Activated CD4-positive, CD25-positive, alpha-beta regulatory T cell treated with anti-CD3 and anti-CD28 coated beads, Interleukin-2, amount 50 U/mL, for 72 hours (primary cell): Measurements from ENCODE around the gene SFRP4.
"Not testable (repeated sequence)": the region's sequence is repeated elsewhere in the genome, so short reads cannot be mapped to it uniquely, and the experiment has no call there.

Experiments used
- DNase-seq: peaks from one replicate; pipeline ENCODE4 v3.0.0; 2021

SFRP4 gene

GRCh38 chr7:37916673-37917660 lies at the start of gene SFRP4:
TSS of gene SFRP4 (minus strand) at chr7:37916817. CDS start at chr7:37916537, 280 bp downstream.
- DNase-seq: no peak

GRCh38 chr7:37964196-37964595 lies 47.6 kb upstream of the SFRP4 start:
- DNase-seq: no peak

- DNase-seq: no peak
Measured at GRCh38 chr7:37961251-37961650, 44.6 kb upstream of the SFRP4 start.

- DNase-seq: no peak
Measured at GRCh38 chr7:37960483-37960882, 43.9 kb upstream of the SFRP4 start.

- DNase-seq: no peak
Measured at GRCh38 chr7:37957221-37957970, 40.8 kb upstream of the SFRP4 start.

- no peak for DNase-seq
Measured at GRCh38 chr7:37956791-37957190, 40.2 kb upstream of the SFRP4 start.

GRCh38 chr7:37954217-37954616 lies 37.6 kb upstream of the SFRP4 start:
- DNase-seq: not testable (repeated sequence)

- DNase-seq: no peak
Measured at GRCh38 chr7:37952240-37952639, 35.6 kb upstream of the SFRP4 start.

GRCh38 chr7:37947941-37948210 lies 31.3 kb upstream of the SFRP4 start:
- no peak for DNase-seq

- DNase-seq: no peak
Measured at GRCh38 chr7:37947138-37947940, 30.7 kb upstream of the SFRP4 start.

- no peak for DNase-seq
Measured at GRCh38 chr7:37945336-37945735, 28.7 kb upstream of the SFRP4 start.

GRCh38 chr7:37944737-37945054 lies 28.1 kb upstream of the SFRP4 start:
- DNase-seq: no peak

GRCh38 chr7:37943905-37944736 lies 27.5 kb upstream of the SFRP4 start:
- no peak for DNase-seq

GRCh38 chr7:37942934-37943610 lies 26.5 kb upstream of the SFRP4 start:
- DNase-seq: no peak

GRCh38 chr7:37933018-37933566 lies 16.5 kb upstream of the SFRP4 start:
- DNase-seq: no peak

- DNase-seq: no peak
Measured at GRCh38 chr7:37932543-37932942, 15.9 kb upstream of the SFRP4 start.

GRCh38 chr7:37930226-37930948 lies 13.8 kb upstream of the SFRP4 start:
- no peak for DNase-seq

- no peak for DNase-seq
Measured at GRCh38 chr7:37928878-37929277, 12.3 kb upstream of the SFRP4 start.

GRCh38 chr7:37927773-37928444 lies 11.3 kb upstream of the SFRP4 start:
- no peak for DNase-seq

GRCh38 chr7:37925620-37926019 lies 9.0 kb upstream of the SFRP4 start:
- no peak for DNase-seq
